Inflammatory macrophage treated with lipopolysaccharide for 1 hour (primary cell): ENCODE results near the gene TP53BP2.
"Not testable (repeated sequence)": the region's sequence is repeated elsewhere in the genome, so short reads cannot be mapped to it uniquely, and the experiment has no call there.

Source experiments
- DNase-seq, 2 donors: peaks; one replicate each; pipeline ENCODE4 v3.0.0-alpha.2; 2020 to 2022

Gene TP53BP2

DNA sequence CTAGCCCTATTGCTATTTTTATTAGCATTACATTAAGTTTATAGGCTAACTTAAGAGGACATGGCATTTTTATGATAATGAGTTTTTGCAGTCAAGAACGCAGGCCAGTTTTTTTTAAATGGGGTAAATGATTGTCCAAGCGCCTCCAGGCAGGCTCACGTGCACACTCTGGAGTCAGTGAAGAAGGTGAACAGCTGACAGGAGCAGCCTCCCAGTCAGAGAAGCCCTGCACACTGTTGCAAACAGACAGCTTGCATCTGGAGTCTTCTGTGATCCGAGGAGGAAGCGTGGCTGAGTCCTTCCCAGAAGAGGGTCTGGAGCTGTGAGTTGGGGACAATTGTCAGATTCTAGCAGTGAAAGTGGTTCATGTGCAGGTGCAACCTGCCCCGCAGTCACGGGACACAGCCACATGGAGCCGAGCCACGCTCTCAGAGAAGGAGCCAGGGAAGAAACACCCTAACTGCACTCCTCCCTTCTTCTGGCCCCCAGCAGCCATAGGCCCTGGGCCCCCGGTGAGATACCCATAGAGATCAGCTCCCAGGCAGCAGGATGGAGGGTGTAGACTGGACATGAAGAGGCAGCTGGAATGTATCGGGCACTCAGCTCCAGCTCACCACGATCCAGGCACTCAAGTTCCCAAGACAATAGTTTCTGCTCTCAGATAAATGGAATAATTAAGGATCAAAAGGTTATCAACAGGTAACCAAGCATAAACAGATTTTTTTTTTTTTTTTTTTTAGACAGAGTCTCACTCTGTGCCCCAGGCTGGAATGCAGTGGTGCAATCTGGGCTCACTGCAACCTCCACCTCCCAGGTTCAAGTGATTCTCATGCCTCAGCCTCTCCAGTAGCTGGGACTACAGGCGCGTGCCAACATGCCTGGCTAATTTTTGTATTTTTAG lies 107.0 kb downstream of the TP53BP2 start:
- no peak for DNase-seq

GRCh38 chr1:223737342-223737741 lies 108.4 kb downstream of the TP53BP2 start:
- DNase-seq: no peak

DNA sequence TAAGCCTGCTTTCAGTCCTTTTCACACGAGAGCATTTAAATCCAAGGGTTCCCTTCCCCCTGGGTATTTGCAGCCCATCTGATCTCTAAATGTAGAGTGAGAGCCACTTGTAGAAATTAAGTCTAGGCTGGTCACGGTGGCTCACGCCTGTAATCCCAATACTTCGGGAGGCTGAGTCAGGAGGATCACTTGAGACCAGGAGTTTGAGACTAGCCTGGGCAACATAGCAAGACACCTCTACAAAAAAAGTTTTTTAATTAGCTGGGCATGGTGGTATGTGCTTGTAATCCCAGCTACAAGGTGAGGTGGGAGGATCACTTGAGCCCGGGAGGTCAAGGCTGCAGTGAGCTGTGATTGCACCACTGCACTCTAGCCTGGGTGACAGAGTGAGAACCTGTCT lies 109.1 kb downstream of the TP53BP2 start:
- DNase-seq: not testable (repeated sequence)

GRCh38 chr1:223733898-223734852 lies 111.6 kb downstream of the TP53BP2 start:
- no peak for DNase-seq

DNA sequence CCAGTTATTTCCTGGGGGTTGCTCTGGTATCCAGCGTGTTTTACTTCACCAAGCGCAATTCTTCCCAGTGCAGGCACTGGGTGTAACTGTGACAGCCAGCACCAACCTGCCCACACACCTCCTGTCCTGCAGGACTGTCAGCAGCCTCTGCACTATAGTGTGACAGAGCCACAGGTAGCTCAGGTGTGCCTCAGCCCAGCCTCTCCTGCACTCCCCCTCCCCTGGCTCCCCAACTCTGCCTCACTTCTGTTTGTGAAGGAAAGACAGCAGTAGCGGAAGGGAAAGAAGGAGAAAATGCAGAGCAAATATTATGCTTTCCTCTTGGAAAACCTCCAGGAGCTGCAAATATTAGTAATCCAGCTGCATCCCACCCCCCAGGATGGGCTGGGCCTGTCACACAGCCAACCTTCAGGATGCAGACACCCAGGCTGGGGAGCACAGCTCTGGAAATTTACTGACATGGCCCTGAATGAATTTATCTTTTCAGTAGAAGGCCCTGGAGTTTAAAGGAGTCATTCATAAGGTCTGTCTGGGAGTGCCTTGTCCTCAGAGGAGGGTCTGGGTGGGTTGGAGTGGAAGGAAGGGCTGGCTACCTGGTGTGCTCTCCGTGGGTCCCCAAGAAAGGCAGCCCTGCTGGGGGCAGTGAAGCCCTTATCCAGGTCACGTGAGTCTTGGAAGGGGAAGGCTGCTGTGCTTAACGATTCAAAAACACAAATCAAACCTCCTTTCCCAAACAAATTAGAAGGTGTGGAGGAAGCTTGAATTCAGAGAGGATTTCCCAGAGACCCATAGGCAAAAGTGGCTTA lies 112.6 kb downstream of the TP53BP2 start:
- no peak for DNase-seq

DNA sequence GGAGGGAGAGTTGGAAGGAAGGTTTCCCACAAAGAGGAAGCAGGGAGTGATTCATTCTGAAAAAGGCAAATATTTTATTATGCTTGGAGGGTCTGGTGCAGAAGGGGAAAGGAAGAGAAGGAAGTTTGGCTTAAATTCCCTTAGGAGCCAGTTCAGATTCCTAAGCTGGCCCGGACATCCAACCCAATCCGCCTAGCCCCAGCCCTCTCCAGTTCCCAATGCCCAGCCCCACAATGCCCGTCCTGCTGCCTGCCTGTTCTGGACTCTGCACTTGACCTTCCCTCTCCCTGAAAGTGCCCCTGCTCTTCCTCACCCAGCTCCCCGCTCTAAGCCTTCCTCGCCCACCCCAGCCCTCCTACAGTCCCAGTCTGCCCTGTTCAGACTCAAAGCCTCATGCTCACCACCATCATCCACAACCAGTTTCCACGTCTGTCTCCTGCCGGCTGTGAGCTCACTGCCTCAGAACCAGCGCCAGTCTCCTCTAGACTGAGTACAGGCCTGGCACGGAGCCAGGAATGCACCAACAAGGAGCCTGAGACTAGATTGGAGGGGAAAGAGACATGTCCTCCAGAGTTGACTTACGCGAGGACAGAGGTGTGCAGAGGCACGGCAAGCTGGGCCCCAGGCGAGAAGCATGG lies 114.5 kb downstream of the TP53BP2 start:
- DNase-seq: no peak

- DNase-seq: no peak
Measured at GRCh38 chr1:223730479-223731132, 115.1 kb downstream of the TP53BP2 start.

DNA sequence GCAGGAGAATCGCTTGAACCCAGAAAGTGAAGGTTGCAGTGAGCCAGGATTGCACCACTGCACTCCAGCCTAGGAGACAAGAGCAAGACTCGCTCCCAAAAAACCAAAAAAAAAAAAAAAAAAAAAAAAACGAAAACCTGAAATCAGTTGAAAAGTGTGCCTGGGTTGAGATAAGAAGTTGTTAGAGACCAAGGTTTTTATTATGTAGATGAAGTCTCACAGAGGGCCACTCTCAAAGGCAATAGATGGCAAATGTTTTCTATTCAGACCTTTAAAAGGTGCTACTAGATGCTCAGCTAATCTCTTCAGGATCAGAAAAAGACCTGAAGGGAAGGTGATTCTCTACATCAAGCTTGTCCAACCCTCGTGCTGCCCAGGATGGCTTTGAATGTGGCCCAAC lies 115.8 kb downstream of the TP53BP2 start:
- no peak for DNase-seq
